ENCODE measurements around the gene JAKMIP1. TPM values are rescaled to one million over a fixed set of nuclear protein-coding genes. Genes with fewer than 3 reads are reported as not detected.
A peak's percentile ranks its signal among the peaks of the same experiment; 100 is the strongest.

Gene JAKMIP1
- total RNA-seq, 2 donors from 2014 or later, result 0.14 TPM

DNA sequence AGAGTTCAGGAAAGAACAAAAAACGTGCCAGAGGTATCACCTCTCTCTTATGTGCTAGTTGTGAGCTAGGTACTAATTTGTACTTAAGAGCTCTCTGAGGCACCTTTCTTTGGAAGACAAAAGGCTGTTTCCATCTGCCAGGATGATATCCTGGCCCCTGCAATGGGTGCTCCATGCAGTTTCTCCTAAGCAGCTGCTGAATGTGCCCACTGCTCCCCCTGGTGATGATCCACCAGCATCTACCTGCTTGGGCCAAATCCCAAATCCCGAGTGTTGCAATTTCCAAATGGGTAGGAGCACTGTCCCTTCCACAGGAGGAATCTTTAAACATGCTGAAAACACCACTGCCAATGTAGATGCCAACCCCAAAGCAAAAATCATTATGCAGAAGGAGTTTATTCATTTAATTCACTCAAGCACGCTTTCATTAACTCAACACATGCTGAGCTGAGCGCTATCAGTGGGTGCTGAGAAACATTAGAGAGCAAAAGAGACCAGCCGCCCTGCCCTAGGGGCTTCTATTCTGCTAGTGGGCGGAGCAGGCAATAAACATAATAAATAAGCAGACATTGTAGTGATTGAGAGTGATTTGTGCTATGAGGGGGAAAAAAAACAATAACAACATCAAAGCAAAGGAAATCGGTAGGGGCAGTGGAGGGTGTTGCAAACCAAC lies 112.5 kb downstream of the JAKMIP1 start:
- intact Hi-C loops (cut with DNase I), result loop anchor here in 1 of 2 donors (1.0 kb wide), 1 partner anchor 23 kb away; no protein-coding TSS in a partner anchor
- no peak for DNase-seq (ENCODE audit: low spot score)

DNA sequence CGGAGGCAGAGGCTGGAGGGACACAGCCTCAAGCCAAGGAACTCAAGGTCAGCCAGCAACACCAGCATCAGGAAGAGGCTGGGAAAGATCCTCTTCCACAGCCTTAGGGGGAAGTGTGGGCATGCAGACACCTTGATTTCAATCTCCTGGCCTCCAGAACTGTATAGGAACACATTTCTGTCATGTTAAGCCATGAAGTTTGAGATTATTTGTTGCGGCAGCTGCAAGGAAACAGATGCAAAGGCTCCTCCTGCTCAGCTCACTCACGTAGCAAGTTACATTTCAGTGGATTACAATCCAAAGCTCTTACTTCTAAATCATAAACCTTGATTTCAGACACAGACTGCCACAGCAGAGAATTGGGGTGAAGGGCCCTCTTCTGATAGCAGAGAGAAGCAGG lies 113.5 kb downstream of the JAKMIP1 start:
- DNase-seq (ENCODE audit: low spot score), result no peak
- intact Hi-C loops (cut with DNase I), result no loop called here

DNA sequence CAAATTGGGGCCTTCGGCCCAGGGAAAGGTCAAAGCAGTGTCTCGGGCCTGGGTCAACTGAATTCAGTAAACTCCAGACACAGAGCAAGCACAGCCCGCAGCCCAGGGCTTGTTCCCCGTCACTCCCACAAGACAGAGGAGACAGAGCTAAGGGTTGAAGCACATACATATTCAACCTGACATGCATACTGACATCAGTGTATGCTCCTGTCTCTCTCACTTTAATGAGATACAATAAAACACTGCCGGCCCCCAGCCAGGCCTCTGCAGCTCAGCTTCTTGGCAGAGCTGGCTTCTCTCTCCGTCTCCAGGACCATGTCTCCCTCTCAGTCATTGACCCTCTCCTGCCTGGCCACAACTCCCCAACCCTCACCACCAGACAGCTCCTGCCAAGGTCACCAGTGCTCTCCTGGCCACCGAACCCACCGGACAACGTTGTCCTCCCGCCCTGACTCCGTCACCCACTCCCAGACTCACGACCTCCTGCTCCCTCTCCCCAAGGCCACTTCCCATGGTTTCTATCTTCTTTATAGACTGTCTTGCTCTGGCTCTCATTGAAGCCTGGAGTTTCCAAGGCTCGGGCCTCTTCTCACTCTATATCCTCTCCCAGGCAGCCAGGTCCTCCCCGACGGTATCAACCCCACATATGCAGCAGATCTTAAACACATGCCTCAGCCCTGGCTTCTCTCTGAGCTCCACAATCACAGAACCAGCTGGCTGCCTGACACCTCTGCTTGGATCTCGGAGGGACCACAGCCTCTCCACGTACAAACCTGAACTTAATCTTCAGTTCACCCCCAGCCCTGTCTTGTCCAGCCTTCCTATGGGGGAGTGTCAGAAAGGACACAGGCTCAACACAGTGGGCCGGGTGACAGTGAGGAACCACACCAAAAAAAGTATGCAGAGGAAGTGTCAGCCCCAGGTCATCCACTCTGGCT lies 114.4 kb downstream of the JAKMIP1 start:
- peak; percentile 55 for DNase-seq (ENCODE audit: low spot score)
- intact Hi-C loops (cut with DNase I), result no loop called here

DNA sequence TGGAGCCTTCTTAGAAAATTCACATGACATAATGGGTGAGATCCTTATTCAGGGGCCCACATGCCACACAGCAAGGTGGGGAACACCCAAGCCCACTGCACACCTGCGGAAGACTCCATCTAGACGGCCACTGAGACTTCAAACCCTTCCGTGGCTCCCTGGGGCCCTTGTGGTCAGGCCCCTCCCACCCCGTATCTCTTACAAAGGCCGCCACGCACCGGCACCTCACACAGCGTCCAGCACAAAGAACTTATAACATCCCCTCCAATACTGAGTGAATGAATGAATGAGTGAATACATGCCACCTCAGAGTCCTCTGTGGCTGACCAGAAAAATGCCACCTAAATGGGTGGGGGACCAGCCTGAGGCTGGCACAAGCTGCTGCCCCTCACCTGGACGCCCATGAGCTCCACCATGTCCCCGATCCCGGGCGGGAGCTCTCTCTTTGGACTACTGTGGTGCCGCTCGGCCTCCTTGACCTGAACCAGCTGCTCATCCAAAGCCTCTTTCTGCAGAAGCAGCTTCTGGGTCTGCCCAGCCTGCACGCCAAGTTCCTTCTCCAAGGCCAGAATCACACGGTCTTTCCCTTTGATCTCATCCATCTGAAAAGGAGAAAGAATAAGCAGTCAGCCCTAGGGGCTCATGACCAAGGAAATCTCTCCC lies 115.2 kb downstream of the JAKMIP1 start:
- intact Hi-C loops (cut with DNase I), result no loop called here
- DNase-seq (ENCODE audit: low spot score), result peak; percentile 57

DNA sequence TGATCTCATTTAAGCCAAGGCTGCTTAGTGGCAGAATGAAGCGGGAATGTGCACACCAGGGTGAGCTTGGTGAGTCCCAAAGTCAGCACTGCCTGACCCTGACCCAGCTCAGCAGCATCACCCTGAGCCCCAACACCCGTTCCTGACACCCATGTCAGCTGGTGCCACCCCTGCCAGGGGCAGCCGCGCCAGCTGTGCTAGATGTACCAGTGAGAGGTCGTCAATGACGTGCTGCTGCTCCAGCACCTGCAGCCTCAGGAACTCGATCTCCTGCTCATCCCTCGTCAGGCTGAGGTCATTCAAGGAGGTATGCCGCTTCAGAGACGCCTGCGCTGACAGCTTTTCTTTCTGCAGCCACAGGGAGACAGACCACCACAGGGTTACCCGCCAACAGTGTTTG lies 120.4 kb downstream of the JAKMIP1 start:
- peak; percentile 63 for DNase-seq (ENCODE audit: low spot score)
- intact Hi-C loops (cut with DNase I), result no loop called here

DNA sequence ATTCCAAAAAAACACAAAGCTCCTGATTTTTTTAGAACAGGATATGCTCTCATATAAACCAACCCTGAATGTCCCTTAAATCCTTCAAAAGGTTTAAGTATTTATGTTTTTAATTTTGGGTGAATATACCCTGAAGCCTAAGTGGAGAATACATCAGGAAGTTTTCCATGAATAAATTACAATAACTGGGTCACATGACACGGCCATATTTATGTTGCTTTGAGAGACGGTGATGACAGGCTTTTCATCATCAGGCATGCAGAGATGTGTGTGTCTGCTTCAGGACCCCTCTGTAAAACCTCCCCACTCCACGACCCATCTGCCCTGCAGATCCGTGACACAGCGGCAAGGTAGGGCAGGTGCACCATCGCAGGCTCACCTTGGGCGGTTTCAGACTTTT lies 121.8 kb downstream of the JAKMIP1 start:
- intact Hi-C loops (cut with DNase I), result no loop called here
- no peak for DNase-seq (ENCODE audit: low spot score)

DNA sequence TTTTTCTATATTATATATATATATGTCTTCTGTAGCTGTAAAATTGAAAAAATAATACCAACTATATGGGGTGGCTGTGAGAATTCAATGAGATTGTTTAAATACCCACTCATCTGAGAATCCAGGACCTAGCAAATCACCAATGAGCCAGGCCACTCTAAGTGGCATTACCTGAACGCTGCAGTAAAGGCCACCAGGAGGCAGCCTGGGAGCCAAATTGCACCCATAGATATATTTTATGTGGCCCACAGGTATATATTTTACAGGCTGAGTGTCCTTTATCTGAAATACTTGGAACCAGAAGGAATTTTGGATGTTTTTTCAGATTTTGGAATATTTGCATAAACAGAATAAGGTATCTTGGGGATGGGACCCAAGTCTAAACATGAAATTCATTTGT lies 124.0 kb downstream of the JAKMIP1 start:
- no peak for DNase-seq (ENCODE audit: low spot score)
- intact Hi-C loops (cut with DNase I), result no loop called here

DNA sequence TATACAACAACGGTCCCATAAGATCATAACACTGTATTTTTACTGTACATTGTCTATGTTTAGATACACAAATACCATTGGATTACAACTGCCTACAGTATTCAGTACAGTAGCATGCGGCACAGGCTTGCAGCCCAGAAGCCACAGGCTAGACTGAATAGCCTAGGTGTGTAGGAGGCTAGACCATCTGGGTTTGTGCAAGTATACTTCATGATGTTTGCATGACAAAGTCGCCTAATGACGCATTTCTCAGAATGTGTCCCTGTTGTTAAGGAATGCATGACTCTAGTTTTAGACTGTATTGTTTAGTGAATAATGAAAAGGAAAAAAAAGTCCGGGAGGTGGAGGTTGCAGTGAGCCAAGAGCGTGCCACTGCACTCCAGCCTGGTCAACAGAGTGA lies 125.6 kb downstream of the JAKMIP1 start:
- intact Hi-C loops (cut with DNase I), result no loop called here
- DNase-seq (ENCODE audit: low spot score), result no peak

DNA sequence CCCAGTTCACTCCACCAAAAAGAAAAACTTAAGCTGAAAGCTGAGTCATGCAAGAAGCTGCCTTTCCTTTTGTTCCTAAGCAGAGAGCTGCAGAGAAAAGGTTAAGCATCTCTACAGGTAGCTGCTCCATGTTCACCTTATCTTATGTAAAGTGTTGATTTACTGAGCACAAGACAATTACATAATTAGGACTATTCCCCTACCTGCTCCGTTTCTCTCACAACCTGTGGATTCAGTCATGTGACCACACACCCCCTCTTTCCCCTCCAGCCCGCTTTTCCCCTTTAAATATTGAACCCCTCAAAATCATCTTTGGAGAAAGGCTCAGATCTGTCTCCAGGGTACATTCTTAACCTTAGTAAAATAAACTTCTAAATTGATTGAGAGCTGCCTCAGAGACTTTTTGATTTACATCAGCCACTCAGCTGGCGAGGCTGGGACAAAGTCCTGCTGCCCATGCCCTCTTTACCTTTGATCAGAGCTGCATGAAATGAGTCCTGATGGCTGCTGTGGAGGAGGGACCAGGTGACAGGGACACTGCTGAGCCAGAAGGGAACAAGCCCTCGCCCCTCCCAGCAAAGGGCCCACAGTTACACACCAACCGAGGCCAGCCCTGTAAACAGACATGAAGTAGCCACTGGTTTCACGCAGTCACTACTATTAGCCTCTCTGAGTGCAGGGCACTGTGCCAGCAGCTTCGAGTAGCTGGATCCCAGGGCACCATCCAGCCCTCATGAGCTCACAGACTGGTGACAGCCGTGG lies 128.2 kb downstream of the JAKMIP1 start:
- intact Hi-C loops (cut with DNase I), result no loop called here
- peak; percentile 48 for DNase-seq (ENCODE audit: low spot score)

DNA sequence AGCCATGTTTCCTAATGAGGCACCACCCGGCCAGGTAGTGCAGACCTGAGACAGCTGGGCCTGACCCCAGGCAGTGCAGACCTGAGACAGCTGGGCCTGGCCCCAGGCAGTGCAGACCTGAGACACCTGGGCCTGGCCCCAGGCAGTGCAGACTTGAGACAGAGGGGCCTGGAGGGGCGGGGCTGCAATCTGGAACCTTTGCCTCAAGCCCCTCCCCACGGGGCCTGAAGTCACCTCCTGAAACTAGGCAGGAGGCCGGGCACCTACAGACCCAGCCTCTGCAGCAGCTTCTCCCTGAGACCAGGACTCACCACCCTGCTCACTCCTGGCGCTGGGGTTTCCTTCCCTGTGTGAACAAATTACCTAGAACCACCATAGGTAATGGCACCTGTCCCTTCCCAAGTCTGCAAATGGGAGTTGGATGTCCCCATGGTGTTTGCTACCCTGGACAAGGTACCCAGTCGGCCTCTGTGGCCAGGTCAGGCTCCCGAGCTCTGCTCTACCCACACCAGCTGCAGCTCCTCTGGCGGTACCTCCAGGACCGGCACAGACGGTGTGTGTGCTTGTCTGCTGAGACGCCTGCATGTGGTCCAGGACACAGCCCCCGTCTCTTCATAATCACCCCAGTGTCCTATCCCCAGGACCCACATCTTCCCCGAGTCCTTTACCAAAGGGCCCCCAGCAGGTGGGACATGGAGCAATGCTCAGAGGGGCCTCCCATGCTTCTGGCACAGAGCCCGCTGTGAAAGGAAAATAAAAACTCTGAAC lies 129.0 kb downstream of the JAKMIP1 start:
- intact Hi-C loops (cut with DNase I), result no loop called here
- peak; percentile 64 for DNase-seq (ENCODE audit: low spot score)

DNA sequence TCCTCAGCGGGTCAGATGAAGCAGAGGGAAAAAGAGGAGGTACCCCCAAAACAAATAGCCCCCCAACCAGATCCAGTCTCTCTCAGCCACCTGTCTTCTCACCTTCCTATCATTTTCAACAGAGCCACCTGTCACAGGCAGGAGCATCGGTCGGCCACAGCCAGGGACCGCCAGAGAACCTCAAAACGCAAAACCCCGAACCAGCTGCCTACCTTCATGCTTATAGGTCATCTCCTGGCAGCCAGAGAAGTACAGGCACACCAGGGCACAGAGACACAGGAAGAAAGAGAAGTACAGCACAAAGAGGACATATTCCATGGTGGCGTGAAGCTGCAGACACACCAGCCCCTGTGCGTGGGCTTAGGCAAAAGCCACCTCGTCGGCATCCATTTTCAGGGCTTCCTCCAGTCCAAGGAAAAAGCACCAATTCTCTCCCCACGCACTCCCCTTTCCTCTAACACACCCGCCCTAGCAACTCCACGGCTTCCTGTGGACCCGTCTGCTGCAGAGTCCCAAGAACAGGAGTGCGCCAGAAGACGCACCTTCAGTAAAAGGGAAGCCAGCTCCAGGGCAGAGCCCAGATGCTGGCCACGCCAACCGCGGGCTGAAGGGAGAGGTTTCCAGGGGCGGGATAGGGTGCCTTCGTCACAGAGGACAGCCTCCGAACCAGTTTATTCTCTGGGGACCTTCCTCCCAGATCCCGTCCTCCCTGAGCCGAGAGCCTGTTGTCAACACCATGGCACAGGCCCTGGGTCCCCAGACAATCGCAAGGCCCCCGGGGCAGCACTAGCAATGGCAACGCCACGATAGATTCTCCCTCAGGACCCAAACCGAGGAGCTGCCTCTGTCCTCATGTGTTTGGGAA lies 130.3 kb downstream of the JAKMIP1 start:
- DNase-seq (ENCODE audit: low spot score), result peak; percentile 52
- intact Hi-C loops (cut with DNase I), result no loop called here

DNA sequence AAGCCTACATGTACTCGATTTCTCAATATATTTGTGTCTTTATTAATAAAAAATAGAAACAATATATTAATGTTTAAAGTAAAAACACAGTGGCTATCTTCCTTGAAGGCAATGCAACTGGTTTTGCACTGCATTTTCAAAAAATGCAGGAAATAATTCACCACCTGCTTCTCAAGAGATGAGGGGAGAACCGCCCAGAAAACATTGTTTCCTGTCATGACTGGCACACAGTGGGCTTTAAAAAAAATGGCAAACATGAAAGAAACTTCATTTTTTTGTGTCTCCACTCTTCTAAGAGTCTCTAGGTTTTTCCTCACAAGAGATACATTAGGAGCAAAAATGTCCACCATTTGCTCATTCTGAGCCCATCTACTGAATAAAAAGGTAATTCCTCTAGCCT lies 131.4 kb downstream of the JAKMIP1 start:
- intact Hi-C loops (cut with DNase I), result no loop called here
- no peak for DNase-seq (ENCODE audit: low spot score)

DNA sequence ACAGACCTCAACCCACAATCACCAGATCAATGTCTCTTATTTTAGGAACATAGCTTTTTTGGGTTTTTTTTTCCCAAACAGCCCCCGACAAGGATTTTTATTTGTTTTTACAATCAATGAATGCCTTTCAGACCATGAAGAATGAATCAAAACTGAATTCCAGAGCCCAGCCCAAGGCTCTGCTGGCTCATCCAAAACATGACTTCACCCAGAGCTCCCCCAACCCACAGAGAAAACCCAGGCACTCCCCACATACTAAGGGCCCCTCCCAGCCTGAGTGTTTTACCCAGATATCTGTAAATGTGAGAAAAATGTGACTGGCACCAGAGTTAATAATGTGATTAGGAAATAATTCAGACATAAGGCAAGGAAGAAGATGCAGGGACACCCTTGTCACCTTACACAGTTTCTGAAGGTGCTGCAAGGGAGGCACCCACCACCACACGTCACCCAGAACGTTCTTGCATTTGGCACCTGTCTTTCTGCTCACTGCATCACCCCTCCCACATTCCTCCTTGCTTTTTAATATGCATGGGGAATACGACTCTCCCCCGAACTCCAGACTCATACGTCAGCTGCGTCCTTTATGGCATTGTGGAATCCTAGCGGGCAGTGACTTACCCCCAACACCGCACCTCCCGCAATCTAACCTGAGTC lies 134.3 kb downstream of the JAKMIP1 start:
- intact Hi-C loops (cut with DNase I), result loop anchor here in 1 of 2 donors (1.0 kb wide), 1 partner anchor 22 kb away; no protein-coding TSS in a partner anchor
- DNase-seq (ENCODE audit: low spot score), result no peak

DNA sequence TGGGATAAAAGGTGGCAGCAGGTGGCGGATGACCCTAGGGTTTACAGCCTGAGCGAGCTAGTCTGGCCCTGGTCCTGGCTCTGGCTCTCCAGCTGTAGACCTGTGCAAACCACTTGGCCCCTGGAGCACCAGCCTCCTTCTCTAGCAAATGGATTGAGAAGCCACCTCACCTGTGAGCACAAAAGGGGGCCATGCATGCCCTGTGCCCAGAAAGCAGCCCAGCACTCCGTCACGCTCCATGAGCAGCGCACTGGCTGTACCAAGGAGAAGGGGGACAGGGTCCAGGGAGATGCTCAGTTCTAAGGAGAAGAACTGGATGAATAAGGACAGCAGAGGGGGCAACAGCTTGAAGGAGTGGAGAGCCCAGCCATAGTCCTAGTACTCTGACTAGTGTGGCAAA lies 135.2 kb downstream of the JAKMIP1 start:
- intact Hi-C loops (cut with DNase I), result loop anchor here in 1 of 2 donors (1.0 kb wide), 1 partner anchor 23 kb away; no protein-coding TSS in a partner anchor
- no peak for DNase-seq (ENCODE audit: low spot score)

DNA sequence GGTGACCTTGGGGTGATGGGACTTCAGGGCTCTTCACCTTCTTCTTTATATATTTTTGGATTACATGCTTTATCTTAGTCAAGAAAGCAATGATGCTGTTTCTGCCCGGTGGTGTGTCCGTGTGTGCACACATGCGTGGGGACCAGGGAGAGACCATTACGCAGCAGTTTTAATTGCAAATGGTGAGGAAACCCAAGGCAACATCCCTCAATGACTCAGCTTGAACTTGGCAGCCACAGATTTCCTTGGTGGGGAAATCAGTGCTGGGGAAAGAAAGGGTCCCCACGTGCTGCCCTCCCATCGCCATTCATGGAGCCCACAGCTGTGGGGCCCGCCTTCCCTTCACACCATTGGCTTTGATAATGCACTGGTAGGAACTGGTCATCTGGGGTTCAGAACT lies 136.0 kb downstream of the JAKMIP1 start:
- DNase-seq (ENCODE audit: low spot score), result no peak
- intact Hi-C loops (cut with DNase I), result no loop called here

DNA sequence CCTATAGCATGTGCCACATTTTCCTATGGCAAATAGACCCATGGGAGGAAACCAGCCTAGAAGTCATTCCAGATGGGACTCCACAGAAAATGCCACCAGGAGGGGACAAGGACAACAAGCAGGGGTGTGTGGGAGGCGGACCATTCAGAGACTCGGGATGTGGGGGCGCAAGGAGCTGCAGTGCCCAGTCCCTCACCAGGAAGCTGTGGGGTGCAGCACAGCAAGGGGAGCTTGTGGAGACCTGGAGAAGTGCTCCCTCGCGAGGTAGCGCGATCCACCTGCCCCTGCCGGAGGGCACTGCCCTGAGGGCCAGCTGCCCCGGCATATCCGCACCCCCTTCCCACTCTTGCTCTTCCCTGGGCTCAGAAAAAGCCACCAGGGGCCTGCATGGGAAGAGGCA lies 136.7 kb downstream of the JAKMIP1 start:
- intact Hi-C loops (cut with DNase I), result no loop called here
- DNase-seq (ENCODE audit: low spot score), result peak; percentile 57

DNA sequence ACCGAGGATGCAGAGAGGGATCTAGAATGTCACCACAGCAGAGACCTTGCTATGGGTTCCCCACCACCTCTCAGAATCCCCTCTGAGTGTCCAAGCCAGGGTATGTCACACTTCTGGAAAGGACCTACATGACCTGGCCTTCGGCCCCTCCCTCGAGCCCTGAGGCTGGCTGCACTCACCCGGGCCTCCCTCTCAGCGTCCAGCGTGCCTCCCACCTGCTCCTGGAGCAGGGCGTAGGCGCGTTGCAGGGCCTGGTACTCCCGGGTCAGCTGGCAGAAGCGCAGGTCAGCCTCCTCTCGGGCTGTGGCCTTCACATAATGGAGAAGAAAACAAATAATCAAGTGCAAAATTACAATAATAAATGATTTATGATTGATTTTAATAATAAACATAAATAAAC lies 138.2 kb downstream of the JAKMIP1 start:
- no peak for DNase-seq (ENCODE audit: low spot score)
- intact Hi-C loops (cut with DNase I), result no loop called here

Measured in posterior vena cava (tissue), 2 donors.